Osteoblast (primary cell): ENCODE data around the gene RTEL1. TPM values are rescaled to one million over a fixed set of nuclear protein-coding genes. Genes with fewer than 3 reads are reported as not detected.

Experiments
- DNase-seq: peaks from one replicate; pipeline ENCODE4 v3.0.0; 2011; ENCODE audit warnings: low spot score, mixed read lengths; ENCODE audit not compliant: insufficient read length; ENCODE audit errors: missing footprints
- H2AFZ ChIP-seq: 2 replicates; pipeline ENCODE4 v1.6.0; 2011; ENCODE audit warnings: mild to moderate bottlenecking, low read length
- H3K27ac ChIP-seq: 2 replicates; pipeline ENCODE4 v1.5.1; 2011; ENCODE audit warnings: mild to moderate bottlenecking, low read depth, low read length, moderate library complexity
- H3K27me3 ChIP-seq: 2 replicates; pipeline ENCODE4 v1.6.0; 2012; ENCODE audit warnings: mild to moderate bottlenecking, control low read depth, inconsistent platforms, low read length, moderate library complexity; ENCODE audit not compliant: insufficient read depth
- H3K36me3 ChIP-seq: 2 replicates; pipeline ENCODE4 v1.5.1; 2011; ENCODE audit warnings: mild to moderate bottlenecking, low read length, control low read depth, moderate library complexity; ENCODE audit not compliant: insufficient read depth
- H3K4me1 ChIP-seq: 2 replicates; pipeline ENCODE4 v1.5.1; 2011; ENCODE audit warnings: mild to moderate bottlenecking, low read length, control low read depth, moderate library complexity; ENCODE audit not compliant: insufficient read depth
- H3K4me2 ChIP-seq: 2 replicates; pipeline ENCODE4 v1.6.0; 2011; ENCODE audit warnings: mild to moderate bottlenecking, low read length; ENCODE audit not compliant: insufficient read depth
- H3K4me3 ChIP-seq: fragments of 200-600 bp; sonication (generic); 3 replicates; pipeline ENCODE4 v1.5.1; 2012; ENCODE audit warnings: mild to moderate bottlenecking, low read length, inconsistent platforms; ENCODE audit not compliant: insufficient read depth
- H3K79me2 ChIP-seq: 2 replicates; pipeline ENCODE4 v1.6.0; 2012; ENCODE audit warnings: mild to moderate bottlenecking, low read length, control low read depth, inconsistent platforms; ENCODE audit not compliant: insufficient read depth
- H3K9me3 ChIP-seq: 2 replicates; pipeline ENCODE4 v1.5.1; 2011; ENCODE audit warnings: low read depth, low read length, control low read depth
- H4K20me1 ChIP-seq: 2 replicates; pipeline ENCODE4 v1.6.0; 2012; ENCODE audit warnings: mild to moderate bottlenecking, low read length, control low read depth; ENCODE audit not compliant: insufficient read depth
- total RNA-seq: library from RNA; depleted of rRNA; stranded (reverse); fragments of >200 nt; gene quantifications from 2 replicates; pipeline ENCODE4 v1.2.3, GENCODE V29; 2012
- TF ChIP-seq, protein P1 (sequence below): IDR thresholded peaks from 2 replicates; pipeline ENCODE4 v1.5.1; 2011; ENCODE audit warnings: mild to moderate bottlenecking, low read depth, low read length, moderate library complexity; ENCODE audit errors: extremely low read depth

Gene RTEL1
- total RNA-seq, 1 donor, result 10.9 TPM

DNA sequence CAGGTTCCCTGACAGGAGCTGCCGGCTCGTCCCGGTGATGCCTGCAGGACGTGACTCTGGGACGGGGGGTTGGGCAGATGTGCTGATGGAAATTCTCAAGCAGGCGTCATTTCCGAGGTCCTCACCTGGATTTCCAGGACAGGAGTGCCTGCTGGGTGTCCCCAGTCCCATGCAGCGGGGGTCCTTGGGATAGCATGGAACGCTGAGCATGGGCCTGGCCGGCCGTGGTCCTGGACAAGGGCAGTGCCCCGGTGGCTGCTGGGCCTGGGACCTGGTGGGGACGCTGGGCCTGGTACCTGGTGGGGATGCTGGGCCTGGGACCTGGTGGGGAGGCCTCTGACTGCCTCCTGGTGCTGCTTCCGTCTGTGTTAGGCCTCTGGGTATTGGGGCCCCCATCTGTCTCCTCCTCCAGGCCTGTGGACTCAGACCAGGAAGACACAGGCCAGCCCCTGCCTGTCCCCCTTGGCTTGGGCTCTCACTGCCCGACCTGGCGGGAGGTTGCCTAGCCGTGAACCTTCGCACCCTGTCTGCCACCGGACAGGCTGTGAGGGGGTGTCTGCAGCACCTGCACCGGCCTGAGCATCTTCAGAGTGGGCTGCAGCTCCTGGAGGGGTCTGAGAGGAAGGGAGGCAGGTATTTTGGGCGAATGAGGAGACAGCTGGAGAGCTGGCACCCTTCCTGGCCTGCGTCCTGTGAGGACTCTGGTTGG, 6.2 kb downstream of the RTEL1 start:
- no peak for DNase-seq
- H3K27ac ChIP-seq, result no peak overlapping the region
- no peak overlapping the region for H3K4me2 ChIP-seq
- H3K4me3 ChIP-seq, result no peak overlapping the region
- peaks cover 45% of the 10 kb centered on the region for H3K79me2 ChIP-seq
- H4K20me1 ChIP-seq, result no peaks in the 10 kb centered on the region
- H3K9me3 ChIP-seq, result no peaks in the 10 kb centered on the region
- H3K4me1 ChIP-seq, result peaks cover 3% of the 10 kb centered on the region
- no peak overlapping the region for H2AFZ ChIP-seq
- TF ChIP-seq, protein P1, sequence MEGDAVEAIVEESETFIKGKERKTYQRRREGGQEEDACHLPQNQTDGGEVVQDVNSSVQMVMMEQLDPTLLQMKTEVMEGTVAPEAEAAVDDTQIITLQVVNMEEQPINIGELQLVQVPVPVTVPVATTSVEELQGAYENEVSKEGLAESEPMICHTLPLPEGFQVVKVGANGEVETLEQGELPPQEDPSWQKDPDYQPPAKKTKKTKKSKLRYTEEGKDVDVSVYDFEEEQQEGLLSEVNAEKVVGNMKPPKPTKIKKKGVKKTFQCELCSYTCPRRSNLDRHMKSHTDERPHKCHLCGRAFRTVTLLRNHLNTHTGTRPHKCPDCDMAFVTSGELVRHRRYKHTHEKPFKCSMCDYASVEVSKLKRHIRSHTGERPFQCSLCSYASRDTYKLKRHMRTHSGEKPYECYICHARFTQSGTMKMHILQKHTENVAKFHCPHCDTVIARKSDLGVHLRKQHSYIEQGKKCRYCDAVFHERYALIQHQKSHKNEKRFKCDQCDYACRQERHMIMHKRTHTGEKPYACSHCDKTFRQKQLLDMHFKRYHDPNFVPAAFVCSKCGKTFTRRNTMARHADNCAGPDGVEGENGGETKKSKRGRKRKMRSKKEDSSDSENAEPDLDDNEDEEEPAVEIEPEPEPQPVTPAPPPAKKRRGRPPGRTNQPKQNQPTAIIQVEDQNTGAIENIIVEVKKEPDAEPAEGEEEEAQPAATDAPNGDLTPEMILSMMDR, result no peak
- H3K27me3 ChIP-seq, result no peaks in the 10 kb centered on the region
- H3K36me3 ChIP-seq, result peaks cover 50% of the 10 kb centered on the region

GRCh38 chr20:63664861-63665594, 6.9 kb downstream of the RTEL1 start:
- Histone ChIP-seq H3K4me2 (no peak overlapping the region), H3K27me3 (no peaks in the 10 kb centered on the region), H4K20me1 (no peaks in the 10 kb centered on the region), H3K4me3 (no peak overlapping the region), H2AFZ (no peak overlapping the region), H3K4me1 (no peaks in the 10 kb centered on the region), H3K36me3 (peaks cover 50% of the 10 kb centered on the region), H3K9me3 (no peaks in the 10 kb centered on the region), H3K27ac (no peak overlapping the region), H3K79me2 (peaks cover 37% of the 10 kb centered on the region)
- no peak for DNase-seq
- TF ChIP-seq, protein P1, result no peak

DNA sequence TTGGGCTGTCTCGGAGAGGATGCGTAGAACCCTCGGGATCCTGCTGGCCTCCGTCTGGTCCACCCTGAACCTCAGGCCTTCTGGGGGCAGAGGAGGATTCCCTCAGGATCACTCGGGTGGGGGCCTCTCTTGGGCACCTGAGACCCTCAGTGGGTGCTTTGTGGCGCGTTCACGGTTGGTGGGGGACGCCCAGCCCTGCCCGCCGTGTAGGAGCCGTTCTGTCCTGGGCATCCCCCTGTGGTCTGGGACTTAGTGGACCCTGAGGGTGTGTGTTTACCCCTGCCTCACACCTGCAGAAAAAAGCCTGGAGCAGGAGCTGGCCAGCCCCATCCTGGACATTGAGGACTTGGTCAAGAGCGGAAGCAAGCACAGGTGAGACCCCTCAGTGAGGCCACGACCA, 7.6 kb downstream of the RTEL1 start:
- Histone ChIP-seq H3K27ac (no peak overlapping the region), H3K4me3 (no peak overlapping the region), H3K27me3 (no peaks in the 10 kb centered on the region), H4K20me1 (no peaks in the 10 kb centered on the region), H2AFZ (no peak overlapping the region), H3K4me2 (no peak overlapping the region), H3K4me1 (no peaks in the 10 kb centered on the region), H3K79me2 (peaks cover 31% of the 10 kb centered on the region), H3K9me3 (no peaks in the 10 kb centered on the region), H3K36me3 (peaks cover 46% of the 10 kb centered on the region)
- no peak for DNase-seq
- TF ChIP-seq, protein P1, result no peak

DNA sequence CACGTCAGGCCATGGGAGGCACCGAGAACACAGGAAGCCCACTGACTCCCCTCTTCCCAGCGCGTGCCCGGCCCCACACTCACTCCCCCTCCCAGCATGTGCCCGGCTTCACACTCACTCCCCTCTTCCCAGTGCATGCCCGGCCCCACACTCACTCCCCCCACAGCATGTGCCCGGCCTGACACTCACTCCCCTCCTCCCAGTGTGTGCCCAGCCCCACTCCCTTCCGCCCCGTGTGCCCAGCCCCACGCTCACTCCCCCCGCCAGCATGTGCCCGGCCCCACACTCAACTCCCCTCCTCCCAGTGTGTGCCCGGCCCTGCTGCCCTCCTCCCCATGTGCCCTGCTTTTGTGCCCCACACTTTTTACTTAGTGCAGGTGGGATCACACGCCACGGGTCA, 9.7 kb downstream of the RTEL1 start:
- Histone ChIP-seq H3K4me1 (no peaks in the 10 kb centered on the region), H2AFZ (no peak overlapping the region), H3K36me3 (peaks cover 36% of the 10 kb centered on the region), H3K79me2 (peaks cover 13% of the 10 kb centered on the region), H3K4me3 (no peak overlapping the region), H3K9me3 (no peaks in the 10 kb centered on the region), H3K27me3 (no peaks in the 10 kb centered on the region), H3K27ac (no peak overlapping the region), H4K20me1 (no peaks in the 10 kb centered on the region), H3K4me2 (no peak overlapping the region)
- no peak for DNase-seq
- TF ChIP-seq, protein P1, result no peak
